Hepatocyte (in vitro differentiated cells): ENCODE measurements around the gene SMG9.

Experiments used
- CTCF ChIP-seq: fragments of 200-600 bp; sonication (generic); IDR thresholded peaks from 2 replicates; pipeline ENCODE4 v1.5.1; 2016; ENCODE audit warnings: antibody characterized with exemption, mild to moderate bottlenecking; ENCODE audit not compliant: poor library complexity
- EZH2 ChIP-seq: fragments of 200-600 bp; sonication (generic); IDR thresholded peaks from 2 replicates; pipeline ENCODE4 v1.6.1; 2016; ENCODE audit warnings: antibody characterized with exemption, mild to moderate bottlenecking, borderline replicate concordance

- TF ChIP-seq CTCF (no peak), EZH2 (no peak)
These were observed 71.7 kb downstream of the SMG9 start for GRCh38 chr19:43682824-43683661.
